ENCODE data around the gene CCDC122.

Gene CCDC122

DNA sequence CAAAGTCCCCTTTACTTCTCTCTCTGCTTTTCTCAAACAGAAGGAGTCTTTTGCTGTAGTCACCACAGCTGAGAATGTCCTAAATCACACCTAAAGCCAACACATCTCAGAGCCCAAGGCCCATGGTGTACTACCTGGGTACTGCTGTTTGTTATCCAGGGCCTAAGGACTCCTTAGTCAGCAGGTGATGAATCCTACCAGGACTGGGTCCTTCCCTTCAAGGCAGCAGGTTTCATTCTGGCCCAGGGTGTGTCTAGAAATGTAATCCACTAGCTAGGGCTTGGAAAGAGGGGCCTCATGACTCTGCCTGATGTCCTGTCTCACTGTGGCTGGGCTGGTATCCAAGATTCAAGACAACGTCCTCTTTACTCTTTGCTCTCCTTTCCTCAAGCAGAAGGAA, 56.6 kb downstream of the CCDC122 start:
- no peak for TF ChIP-seq POLR2AphosphoS5 (IDR thresholded peaks at IDR 0.05; ENCODE audit: low read depth, low read length)
- no peak for TF ChIP-seq FOXP2 (optimal IDR thresholded peaks at IDR 0.05; ENCODE audit: borderline replicate concordance, extremely low read depth, extremely low read length, insufficient read depth)
- TF ChIP-seq TAF1 (IDR thresholded peaks at IDR 0.05; ENCODE audit: borderline replicate concordance, insufficient read depth, low read length): no peak
- TF ChIP-seq SIN3A (IDR thresholded peaks at IDR 0.05; ENCODE audit: borderline replicate concordance, insufficient read depth, low read length): no peak
- TF ChIP-seq, protein P1, sequence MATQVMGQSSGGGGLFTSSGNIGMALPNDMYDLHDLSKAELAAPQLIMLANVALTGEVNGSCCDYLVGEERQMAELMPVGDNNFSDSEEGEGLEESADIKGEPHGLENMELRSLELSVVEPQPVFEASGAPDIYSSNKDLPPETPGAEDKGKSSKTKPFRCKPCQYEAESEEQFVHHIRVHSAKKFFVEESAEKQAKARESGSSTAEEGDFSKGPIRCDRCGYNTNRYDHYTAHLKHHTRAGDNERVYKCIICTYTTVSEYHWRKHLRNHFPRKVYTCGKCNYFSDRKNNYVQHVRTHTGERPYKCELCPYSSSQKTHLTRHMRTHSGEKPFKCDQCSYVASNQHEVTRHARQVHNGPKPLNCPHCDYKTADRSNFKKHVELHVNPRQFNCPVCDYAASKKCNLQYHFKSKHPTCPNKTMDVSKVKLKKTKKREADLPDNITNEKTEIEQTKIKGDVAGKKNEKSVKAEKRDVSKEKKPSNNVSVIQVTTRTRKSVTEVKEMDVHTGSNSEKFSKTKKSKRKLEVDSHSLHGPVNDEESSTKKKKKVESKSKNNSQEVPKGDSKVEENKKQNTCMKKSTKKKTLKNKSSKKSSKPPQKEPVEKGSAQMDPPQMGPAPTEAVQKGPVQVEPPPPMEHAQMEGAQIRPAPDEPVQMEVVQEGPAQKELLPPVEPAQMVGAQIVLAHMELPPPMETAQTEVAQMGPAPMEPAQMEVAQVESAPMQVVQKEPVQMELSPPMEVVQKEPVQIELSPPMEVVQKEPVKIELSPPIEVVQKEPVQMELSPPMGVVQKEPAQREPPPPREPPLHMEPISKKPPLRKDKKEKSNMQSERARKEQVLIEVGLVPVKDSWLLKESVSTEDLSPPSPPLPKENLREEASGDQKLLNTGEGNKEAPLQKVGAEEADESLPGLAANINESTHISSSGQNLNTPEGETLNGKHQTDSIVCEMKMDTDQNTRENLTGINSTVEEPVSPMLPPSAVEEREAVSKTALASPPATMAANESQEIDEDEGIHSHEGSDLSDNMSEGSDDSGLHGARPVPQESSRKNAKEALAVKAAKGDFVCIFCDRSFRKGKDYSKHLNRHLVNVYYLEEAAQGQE (IDR thresholded peaks at IDR 0.05; ENCODE audit: insufficient read depth in 1 of 2, low read depth in 2 of 2, low read length in 2 of 2): no peak

DNA sequence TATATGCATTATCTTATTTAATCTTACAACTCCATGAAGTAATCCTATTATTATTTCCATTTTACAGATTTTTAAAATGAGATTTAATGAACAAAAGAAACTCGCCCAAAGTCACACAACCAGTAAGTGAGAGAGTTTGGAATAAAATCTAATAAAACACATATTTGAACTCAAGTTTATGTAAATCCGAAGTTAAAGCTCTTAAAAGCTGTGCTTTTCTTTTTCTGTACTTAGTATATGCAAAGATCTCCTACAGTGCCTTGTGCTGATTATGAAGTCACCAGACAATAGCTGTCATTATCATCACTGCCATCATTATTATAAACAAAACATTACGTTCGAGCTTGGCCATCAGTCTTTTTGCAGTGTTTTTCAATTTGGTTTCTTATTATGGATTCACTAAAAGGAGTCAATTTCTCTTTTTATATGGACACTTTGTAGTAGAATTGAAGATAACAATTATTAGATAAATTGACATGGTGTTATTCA, 63.1 kb downstream of the CCDC122 start:
- TF ChIP-seq SIN3A (IDR thresholded peaks at IDR 0.05; ENCODE audit: borderline replicate concordance, insufficient read depth, low read length) (no peak), POLR2AphosphoS5 (IDR thresholded peaks at IDR 0.05; ENCODE audit: low read depth, low read length) (no peak), FOXP2 (optimal IDR thresholded peaks at IDR 0.05; ENCODE audit: borderline replicate concordance, extremely low read depth, extremely low read length, insufficient read depth) (no peak), TAF1 (IDR thresholded peaks at IDR 0.05; ENCODE audit: borderline replicate concordance, insufficient read depth, low read length) (no peak)
- TF ChIP-seq, protein P1 (IDR thresholded peaks at IDR 0.05; ENCODE audit: insufficient read depth in 1 of 2, low read depth in 2 of 2, low read length in 2 of 2): no peak

DNA sequence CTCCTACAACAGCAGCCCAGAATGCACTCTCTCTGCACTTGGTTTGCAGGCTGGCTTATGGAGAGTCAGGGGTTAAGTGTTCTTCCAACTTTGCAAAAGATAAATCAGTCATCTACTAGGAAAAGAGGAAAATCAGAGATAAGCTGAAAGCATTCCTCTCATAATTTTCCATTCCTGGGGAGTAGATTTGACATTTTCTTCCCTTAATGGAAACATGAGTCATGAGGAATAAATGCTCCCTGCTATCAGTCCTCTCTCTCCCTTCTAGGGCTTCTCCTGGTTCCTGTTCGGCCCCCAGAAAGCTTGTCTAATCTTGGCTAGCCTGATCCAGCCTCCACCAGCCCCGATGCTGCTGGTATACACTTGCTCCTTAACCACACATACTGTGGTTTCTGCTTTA, 64.3 kb downstream of the CCDC122 start:
- TF ChIP-seq SIN3A (IDR thresholded peaks at IDR 0.05; ENCODE audit: borderline replicate concordance, insufficient read depth, low read length): no peak
- TF ChIP-seq, protein P1 (IDR thresholded peaks at IDR 0.05; ENCODE audit: insufficient read depth in 1 of 2, low read depth in 2 of 2, low read length in 2 of 2): no peak
- TF ChIP-seq FOXP2 (optimal IDR thresholded peaks at IDR 0.05; ENCODE audit: borderline replicate concordance, extremely low read depth, extremely low read length, insufficient read depth): no peak
- no peak for TF ChIP-seq TAF1 (IDR thresholded peaks at IDR 0.05; ENCODE audit: borderline replicate concordance, insufficient read depth, low read length)
- no peak for TF ChIP-seq POLR2AphosphoS5 (IDR thresholded peaks at IDR 0.05; ENCODE audit: low read depth, low read length)

DNA sequence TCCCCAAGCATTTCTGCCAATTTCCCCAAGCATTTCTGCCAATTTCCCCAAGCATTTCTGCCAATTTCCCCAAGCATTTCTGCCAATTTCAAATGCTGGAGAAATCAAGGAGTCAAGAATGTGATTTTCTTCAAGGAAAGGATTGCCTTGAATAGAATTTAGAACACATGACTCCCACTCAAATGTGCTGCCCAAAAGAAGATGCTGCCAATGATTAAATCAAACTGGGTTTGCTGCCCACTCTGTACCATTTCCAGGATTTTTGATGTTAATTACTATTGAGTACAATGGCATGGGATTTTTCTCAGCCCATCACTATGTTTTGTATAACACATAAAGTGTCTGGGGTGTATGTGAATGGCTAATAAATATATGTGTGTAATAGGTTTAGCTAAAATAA, 70.9 kb downstream of the CCDC122 start:
- TF ChIP-seq TAF1 (IDR thresholded peaks at IDR 0.05; ENCODE audit: borderline replicate concordance, insufficient read depth, low read length) (no peak), SIN3A (IDR thresholded peaks at IDR 0.05; ENCODE audit: borderline replicate concordance, insufficient read depth, low read length) (no peak), POLR2AphosphoS5 (IDR thresholded peaks at IDR 0.05; ENCODE audit: low read depth, low read length) (no peak)
- TF ChIP-seq, protein P1 (IDR thresholded peaks at IDR 0.05; ENCODE audit: insufficient read depth in 1 of 2, low read depth in 2 of 2, low read length in 2 of 2): no peak

DNA sequence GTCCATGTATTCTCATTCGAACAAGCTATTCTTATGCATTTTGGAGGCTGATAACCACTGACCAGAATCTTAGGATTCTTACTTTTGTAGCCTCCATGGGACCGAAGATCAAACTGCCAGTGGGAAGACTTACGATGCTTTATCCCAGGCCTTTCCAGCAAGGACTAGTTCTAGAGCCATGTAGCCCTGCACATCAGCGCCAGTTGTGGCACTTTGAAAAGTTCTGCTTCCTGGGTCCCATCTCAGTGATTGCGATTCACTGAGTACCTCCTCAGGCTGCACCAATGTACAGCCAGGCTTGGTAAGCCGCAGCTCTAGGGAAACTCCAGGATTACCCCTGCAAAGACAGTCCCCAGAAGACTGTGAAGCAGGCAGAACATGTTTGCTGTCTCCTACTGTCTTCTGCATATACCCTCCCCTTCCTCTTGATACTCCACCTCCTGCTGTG, 73.8 kb downstream of the CCDC122 start:
- no peak for TF ChIP-seq SIN3A (IDR thresholded peaks at IDR 0.05; ENCODE audit: borderline replicate concordance, insufficient read depth, low read length)
- no peak for TF ChIP-seq TAF1 (IDR thresholded peaks at IDR 0.05; ENCODE audit: borderline replicate concordance, insufficient read depth, low read length)
- TF ChIP-seq, protein P1 (IDR thresholded peaks at IDR 0.05; ENCODE audit: insufficient read depth in 1 of 2, low read depth in 2 of 2, low read length in 2 of 2): no peak
- TF ChIP-seq POLR2AphosphoS5 (IDR thresholded peaks at IDR 0.05; ENCODE audit: low read depth, low read length): no peak
- TF ChIP-seq FOXP2 (optimal IDR thresholded peaks at IDR 0.05; ENCODE audit: borderline replicate concordance, extremely low read depth, extremely low read length, insufficient read depth): no peak

Data from PFSK-1 (cell line).